IMR-90 (cell line): Measurements from ENCODE around the gene RPL14. TPM values are rescaled to one million over a fixed set of nuclear protein-coding genes. Genes with fewer than 3 reads are reported as not detected.

ENCODE experiments used
- ATAC-seq: fragments of 200-7000 bp; cut with Tn5 transposase; 2 replicates; pipeline ENCODE4 v1.9.1; 2020; ENCODE audit warnings: low read depth, mild to moderate bottlenecking, moderate library complexity
- BruUV-seq: library from RNA; stranded (reverse); fragments of 400-500 nt; replicated peaks from 2 replicates; lab custom pipeline; 2021; lab: Mats Ljungman, UMichigan
- CTCF ChIA-PET: fragments of 300-600 bp; formaldehyde crosslinking; extraction: SDS; loops from one replicate; lab custom pipeline; 2021; ENCODE audit warnings: antibody characterized with exemption; lab: Yijun Ruan, JAX
- POLR2A ChIA-PET: fragments of 300-600 bp; sonication (Branson Sonifier 250); formaldehyde crosslinking; loops from one replicate; lab custom pipeline; 2022; ENCODE audit warnings: antibody characterized with exemption; ENCODE audit not compliant: unreplicated experiment; lab: Charles Lee
- DNase-seq: peaks from one replicate; pipeline ENCODE4 v3.0.0; 2013
- H2AFZ ChIP-seq: replicated peaks from 2 replicates; pipeline ENCODE3; 2013; ENCODE audit warnings: low read length, mild to moderate bottlenecking; ENCODE audit not compliant: poor library complexity
- H2AK5ac ChIP-seq: 2 replicates; pipeline ENCODE4 v1.6.1; 2013; ENCODE audit warnings: low read depth, low read length, inconsistent platforms
- H2AK9ac ChIP-seq: replicated peaks from 2 replicates; pipeline ENCODE3; 2013; ENCODE audit warnings: mild to moderate bottlenecking, low read depth, low read length, moderate library complexity; ENCODE audit not compliant: poor library complexity
- H2BK120ac ChIP-seq: 2 replicates; pipeline ENCODE4 v1.6.1; 2013; ENCODE audit warnings: low read depth, low read length, inconsistent platforms
- H2BK15ac ChIP-seq: 3 replicates; pipeline ENCODE4 v1.6.1; 2013; ENCODE audit warnings: low read depth, low read length, inconsistent platforms
- H2BK20ac ChIP-seq: 2 replicates; pipeline ENCODE4 v1.6.1; 2013; ENCODE audit warnings: low read depth, mild to moderate bottlenecking, inconsistent platforms, low read length, moderate library complexity
- H2BK5ac ChIP-seq: 2 replicates; pipeline ENCODE4 v1.6.1; 2013; ENCODE audit warnings: mild to moderate bottlenecking, low read depth, low read length, inconsistent platforms; ENCODE audit not compliant: poor library complexity, severe bottlenecking
- H3K14ac ChIP-seq: replicated peaks from 2 replicates; pipeline ENCODE4 v1.6.1; 2013; ENCODE audit warnings: low read depth, low read length, inconsistent platforms
- H3K18ac ChIP-seq: 2 replicates; pipeline ENCODE4 v1.6.1; 2013; ENCODE audit warnings: low read depth, low read length, control low read depth
- H3K23ac ChIP-seq: 2 replicates; pipeline ENCODE4 v1.6.1; 2013; ENCODE audit warnings: low read depth, low read length, inconsistent platforms
- H3K27ac ChIP-seq: 2 replicates; pipeline ENCODE4 v1.5.1; 2013; ENCODE audit warnings: mild to moderate bottlenecking, control low read depth, low read length; ENCODE audit not compliant: insufficient read depth
- H3K27me3 ChIP-seq: 2 replicates; pipeline ENCODE4 v1.6.1; 2013; ENCODE audit warnings: low read length; ENCODE audit not compliant: control insufficient read depth, insufficient read depth
- H3K36me3 ChIP-seq: 2 replicates; pipeline ENCODE4 v1.6.1; 2013; ENCODE audit warnings: low read length, mixed read lengths; ENCODE audit not compliant: control insufficient read depth, insufficient read depth
- H3K4ac ChIP-seq: 2 replicates; pipeline ENCODE4 v1.6.1; 2013; ENCODE audit warnings: low read depth, low read length, inconsistent platforms
- H3K4me1 ChIP-seq: 2 replicates; pipeline ENCODE4 v1.6.1; 2013; ENCODE audit warnings: low read length, mixed read lengths; ENCODE audit not compliant: control insufficient read depth, insufficient read depth
- H3K4me2 ChIP-seq: 2 replicates; pipeline ENCODE4 v1.6.1; 2013; ENCODE audit warnings: low read depth, mild to moderate bottlenecking, control low read depth, low read length, moderate library complexity
- H3K4me3 ChIP-seq: 2 replicates; pipeline ENCODE4 v1.5.1; 2013; ENCODE audit warnings: low read depth, mild to moderate bottlenecking, control low read depth, low read length, moderate library complexity; ENCODE audit not compliant: insufficient read depth
- H3K56ac ChIP-seq: 2 replicates; pipeline ENCODE4 v1.6.1; 2013; ENCODE audit warnings: low read length, inconsistent platforms; ENCODE audit not compliant: insufficient read depth; ENCODE audit errors: extremely low read depth
- H3K79me1 ChIP-seq, 2 experiments: 2 replicates each; pipeline ENCODE4 v1.6.1; 2013; ENCODE audit warnings: low read length in 2 of 2, inconsistent platforms in 1 of 2, low read depth in 1 of 2
- H3K9ac ChIP-seq: 2 replicates; pipeline ENCODE4 v1.6.1; 2013; ENCODE audit warnings: low read depth, low read length, control low read depth
- H3K9me1 ChIP-seq: 2 replicates; pipeline ENCODE4 v1.6.1; 2013; ENCODE audit warnings: low read length, inconsistent platforms; ENCODE audit not compliant: insufficient read depth
- H3K9me3 ChIP-seq: 2 replicates; pipeline ENCODE4 v1.6.1; 2013; ENCODE audit warnings: low read length; ENCODE audit not compliant: control insufficient read depth, insufficient read depth
- H4K20me1 ChIP-seq: 2 replicates; pipeline ENCODE4 v1.6.1; 2013; ENCODE audit warnings: low read length, inconsistent platforms; ENCODE audit not compliant: insufficient read depth
- H4K5ac ChIP-seq: 2 replicates; pipeline ENCODE4 v1.6.1; 2013; ENCODE audit warnings: mild to moderate bottlenecking, low read depth, low read length, control low read depth
- H4K8ac ChIP-seq, 2 experiments: 2 replicates each; pipeline ENCODE4 v1.6.1; 2013; ENCODE audit warnings: low read depth in 2 of 2, low read length in 2 of 2, control low read depth in 1 of 2, inconsistent platforms in 1 of 2
- H4K91ac ChIP-seq: 2 replicates; pipeline ENCODE4 v1.6.1; 2013; ENCODE audit warnings: low read depth, low read length, inconsistent platforms; ENCODE audit not compliant: insufficient read depth
- MAFK ChIP-seq: IDR thresholded peaks from 2 replicates; pipeline ENCODE4 v1.6.1; 2012; ENCODE audit warnings: low read depth, low read length, improper control_type of control experiment
- MXI1 ChIP-seq: IDR thresholded peaks from 2 replicates; pipeline ENCODE4 v1.6.1; 2012; ENCODE audit warnings: low read depth, mild to moderate bottlenecking, low read length, moderate library complexity, borderline replicate concordance
- USF2 ChIP-seq: fragments of 150-350 bp; IDR thresholded peaks from 2 replicates; pipeline ENCODE4 v1.6.1; 2017; ENCODE audit warnings: mild to moderate bottlenecking, antibody characterized with exemption, low read length, low read depth
- WGBS, 2 experiments: methylation state at CpG; one replicate each; pipeline versions ENCODE4 v1.1.5 to v1.1.7; 2013; ENCODE audit warnings: missing lambda C conversion rate in 2 of 2; ENCODE audit not compliant: insufficient read length in 1 of 2; ENCODE audit errors: extremely low coverage in 2 of 2; 5-methylcytosine and 5-hydroxymethylcytosine counted together
- dilution Hi-C: fragments of 300-500 bp; cut with HindIII; formaldehyde crosslinking; loops from one replicate; pipeline ENCODE4 v1.14.3; 2018; ENCODE audit warnings: low sequenced_read_pairs; ENCODE audit not compliant: unreplicated experiment
- in situ Hi-C: fragments of 300-500 bp; cut with MboI; formaldehyde crosslinking; loops from 3 replicates; pipeline ENCODE4 v1.14.3; 2019; ENCODE audit warnings: low sequenced_read_pairs, inconsistent platforms, mixed read lengths
- intact Hi-C: fragments of 100-400 bp; cut with micrococcal nuclease; formaldehyde crosslinking; loops from 2 replicates; pipeline ENCODE4 v1.10.0; 2022
- polyA plus RNA-seq, 3 experiments: library from polyadenylated mRNA; depleted of rRNA; stranded (reverse); fragments of >200 nt; gene quantifications; 2 replicates each; pipeline ENCODE4 v1.2.3, GENCODE V29; 2012; ENCODE audit warnings: low replicate concordance in 1 of 3
- total RNA-seq: library from RNA; depleted of rRNA; stranded (reverse); fragments of >200 nt; gene quantifications from 2 replicates; pipeline ENCODE4 v1.2.3, GENCODE V29; 2012

Gene RPL14
- total and polyA plus RNA-seq, 2 of the 4 experiments (the other 2 are of a cell fraction), result 142 to 492 TPM

- Histone ChIP-seq H3K14ac (no peak overlapping the region; the same call in 1 of the 2 replicates), H2BK120ac (no peak overlapping the region), H3K9me1 (no peaks in the 10 kb centered on the region), H3K23ac (no peak overlapping the region), H4K20me1 (no peaks in the 10 kb centered on the region), H3K27me3 (no peaks in the 10 kb centered on the region), H2AK9ac (no peak overlapping the region), H2AK5ac (no peak overlapping the region), H2BK20ac (no peak overlapping the region), H3K18ac (no peak overlapping the region), H3K4me1 (no peaks in the 10 kb centered on the region), H3K79me1 (peaks cover 5 to 10% of the 10 kb centered on the region in 2 experiments; a peak in 1 of 4 replicates), H4K91ac (no peak overlapping the region), H2AFZ (no peak overlapping the region), H4K8ac (peak overlapping the region; percentile 91 to 93), H3K27ac (no peak overlapping the region), H4K5ac (peak overlapping the region; percentile 52; the same call in 1 of the 2 replicates), H3K9me3 (no peaks in the 10 kb centered on the region), H3K9ac (no peak overlapping the region), H3K56ac (no peak overlapping the region), H3K36me3 (peaks cover 1% of the 10 kb centered on the region; the same call in 1 of the 2 replicates), H2BK15ac (no peak overlapping the region), H3K4me3 (peak overlapping the region; percentile 72; the same call in 1 of the 2 replicates), H2BK5ac (no peak overlapping the region), H3K4ac (no peak overlapping the region; the same call in 1 of the 2 replicates), H3K4me2 (peak overlapping the region; percentile 87)
- dilution Hi-C loops (no loop called here), in situ Hi-C loops (no loop called here), intact Hi-C loops (loop anchor here (2.0 to 5.0 kb wide), 2 partner anchors 73 to 140 kb away; partner anchors contain the start of gene ZNF621)
- ChIA-PET CTCF (no interaction called here), POLR2A (no interaction called here)
- no TSS peak for BruUV-seq
- no peak for TF ChIP-seq USF2
- TF ChIP-seq MAFK, result no peak
- no peak for TF ChIP-seq MXI1
- DNase-seq, result no peak
- 100% methylated on average over 1 of the region's 1 CpG; no CpG with 5 or more reads in 1 of the 2 experiments for WGBS, 2 experiments
- no peak for ATAC-seq
Measured at GRCh38 chr3:40452057-40452456, 5.1 kb upstream of the RPL14 start.
